Caki2 (cell line): ENCODE data around the gene HNRNPA0. TPM values are rescaled to one million over a fixed set of nuclear protein-coding genes. Genes with fewer than 3 reads are reported as not detected.
"Not testable (repeated sequence)": the region's sequence is repeated elsewhere in the genome, so short reads cannot be mapped to it uniquely, and the experiment has no call there.

Experiments
- DNase-seq: peaks from one replicate; pipeline ENCODE4 v3.0.0-alpha.2; 2015; ENCODE audit warnings: low read depth
- in situ Hi-C: cut with HindIII; loops from 2 replicates; pipeline ENCODE4 v1.10.0; 2016; ENCODE audit warnings: low sequenced_read_pairs, low pct_unique_long_range_greater_than_20kb, mixed read lengths
- total RNA-seq: library from RNA; depleted of rRNA; stranded (reverse); fragments of >200 nt; shearing (Covaris generic); gene quantifications from 2 replicates; pipeline ENCODE4 v1.2.3, GENCODE V29; 2014; ENCODE audit warnings: low replicate concordance; rRNA removed

HNRNPA0 gene
- 50.5 and 51.7 TPM in 2 replicates for total RNA-seq

DNA sequence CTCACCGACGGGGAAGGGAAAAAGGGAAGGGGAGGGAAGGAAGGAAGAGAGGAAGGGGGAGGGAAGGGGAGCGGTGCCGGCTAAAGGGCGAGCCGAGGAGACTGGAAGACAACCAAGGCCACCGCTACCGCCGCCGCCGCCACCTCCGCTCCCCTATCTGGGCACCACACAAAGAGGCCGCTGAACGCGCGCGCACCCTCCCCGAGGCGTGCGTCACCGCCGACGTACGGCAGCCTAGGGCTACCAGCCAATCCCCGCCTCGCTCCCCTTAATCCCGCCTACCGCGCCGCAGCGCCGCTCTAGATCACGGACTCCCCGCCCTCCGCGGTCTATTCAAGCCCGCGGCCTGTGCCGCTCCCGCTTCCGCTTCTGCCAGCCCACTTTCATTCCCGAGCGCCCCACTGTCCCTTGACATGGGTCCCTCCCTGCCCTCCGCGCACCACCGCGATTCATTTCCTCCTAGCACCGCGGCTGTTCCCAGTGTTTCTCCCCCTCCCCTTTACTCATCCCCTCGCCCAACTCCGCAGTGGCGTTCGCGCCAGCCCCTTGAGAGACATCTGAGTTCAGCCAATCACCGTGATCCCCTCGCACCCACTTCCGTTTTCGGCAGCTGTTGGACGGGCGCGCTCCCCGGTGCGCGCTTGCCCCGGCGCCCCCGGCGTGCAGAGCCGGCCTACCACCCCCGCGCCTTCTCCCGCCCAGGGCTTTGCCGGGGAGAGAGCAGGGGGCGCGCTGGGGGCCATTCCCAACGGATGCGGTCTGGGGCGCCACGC, at the start of gene HNRNPA0:
Gene HNRNPA0 (minus strand): TSS at position 176 of the 773 bp plus-strand sequence. CDS start 297 bp downstream, outside the sequence.
- in situ Hi-C loops, result no loop called here
- peak; percentile 93 for DNase-seq

DNA sequence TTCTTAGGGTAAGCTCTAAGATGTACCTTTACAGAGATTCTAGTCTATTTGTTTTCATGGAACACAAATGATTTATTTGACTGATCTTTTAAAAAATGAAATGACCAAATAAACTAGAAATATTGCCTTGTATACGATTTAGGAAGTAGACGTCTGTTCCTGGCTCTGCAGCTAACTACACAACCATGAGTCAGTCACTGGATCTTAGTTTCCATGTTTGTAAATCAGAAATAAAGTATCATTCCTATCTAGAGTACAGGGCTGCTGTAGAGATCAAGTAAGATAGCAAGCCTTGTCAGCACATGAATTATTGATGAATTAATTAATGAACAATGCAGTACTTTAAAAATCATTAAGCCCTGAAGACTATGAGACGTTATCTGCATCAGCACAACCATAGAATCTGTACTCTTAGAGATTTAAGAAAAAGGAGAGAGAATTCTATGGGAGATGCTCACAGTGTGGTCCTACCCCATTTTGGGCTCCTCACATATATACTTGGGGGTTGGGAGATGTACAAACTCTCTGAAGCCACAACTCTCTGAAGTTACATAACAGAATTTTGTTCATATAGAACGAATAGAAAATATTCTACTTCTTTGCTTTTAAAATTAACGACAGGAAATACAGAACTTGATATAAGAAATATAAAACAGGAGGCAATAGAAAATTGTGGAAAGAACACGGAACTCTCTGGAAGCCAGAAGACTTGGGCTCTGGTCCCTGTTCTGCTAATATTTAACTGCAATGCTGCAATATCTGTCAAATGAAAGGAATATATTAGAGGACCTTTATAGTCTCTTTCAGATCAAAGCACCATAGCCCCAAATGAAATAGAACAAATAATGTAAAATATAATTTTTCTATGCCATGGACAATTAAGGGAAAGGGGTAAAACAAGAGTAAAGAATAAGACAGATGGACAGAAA, 48.4 kb upstream of the HNRNPA0 start:
- in situ Hi-C loops, result no loop called here
- DNase-seq, result no peak

DNA sequence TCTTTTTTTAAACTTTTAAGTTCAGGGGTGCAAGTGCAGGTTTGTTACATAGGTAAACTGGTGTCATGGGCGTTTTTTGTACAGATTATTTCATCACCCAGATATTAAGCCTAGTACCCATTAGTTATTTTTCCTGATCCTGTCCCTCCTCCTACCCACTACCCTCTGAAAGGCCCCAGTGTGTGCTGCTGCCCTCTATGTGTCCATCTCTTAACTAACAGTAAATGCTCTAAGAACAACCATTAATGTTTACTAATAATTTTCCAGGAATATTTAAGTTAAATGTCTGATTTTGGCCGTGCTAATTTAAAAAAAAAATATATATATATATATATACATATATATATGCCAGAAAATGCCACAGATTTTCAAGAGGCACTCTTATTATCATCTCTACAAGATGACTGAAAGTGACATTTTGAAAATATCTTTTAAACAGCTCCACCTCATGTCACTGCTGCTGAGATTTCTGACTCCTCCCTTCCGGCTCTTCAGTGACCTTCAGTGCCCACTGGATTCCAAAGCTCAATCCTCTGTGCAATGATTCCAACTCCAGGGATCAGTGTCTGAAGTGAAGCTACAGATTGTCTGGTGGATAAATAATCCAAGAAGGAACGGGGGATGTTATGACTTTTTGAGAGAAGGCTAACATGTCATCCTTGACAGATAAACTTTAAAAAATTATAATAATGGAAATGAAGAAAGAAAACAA, 46.7 kb upstream of the HNRNPA0 start:
- in situ Hi-C loops, result no loop called here
- no peak for DNase-seq

DNA sequence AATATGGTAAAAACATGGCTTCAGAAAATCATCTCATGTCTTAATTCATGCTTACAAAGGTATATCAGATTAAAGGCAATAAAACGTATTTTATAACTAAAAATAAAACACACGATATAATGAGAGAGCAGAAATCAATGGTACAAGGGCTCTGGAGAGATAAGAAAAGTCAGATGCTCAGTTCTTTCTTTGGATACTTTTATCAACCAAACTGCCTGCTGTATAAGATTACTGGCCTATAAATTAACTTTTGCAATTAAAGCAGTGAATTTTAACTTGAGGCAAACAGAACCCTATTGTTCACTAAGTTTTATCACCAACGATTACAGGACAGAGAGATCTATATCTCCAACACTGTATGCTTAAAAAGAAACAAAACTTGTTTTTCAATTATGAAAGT, 42.1 kb upstream of the HNRNPA0 start:
- DNase-seq, result no peak
- in situ Hi-C loops, result no loop called here

DNA sequence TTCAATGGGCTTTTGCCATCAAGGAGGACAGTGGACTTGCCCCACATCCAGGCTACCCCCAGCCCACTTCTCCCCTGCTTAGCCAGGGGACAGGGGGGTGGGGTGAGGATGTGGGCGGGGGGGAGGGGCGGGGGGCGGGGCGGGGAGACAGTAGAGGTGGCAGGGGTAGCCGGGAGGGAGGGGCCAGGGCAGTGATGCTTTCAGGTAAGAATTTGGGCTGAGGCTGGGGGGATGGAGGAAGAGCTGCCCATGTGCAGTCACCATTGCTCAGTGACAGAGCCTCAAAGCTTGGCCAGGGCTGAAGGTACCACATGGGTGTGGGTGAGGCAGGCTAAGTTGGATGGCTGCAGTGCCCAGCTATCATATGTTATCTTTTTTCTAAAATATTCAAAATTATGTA, 40.7 kb upstream of the HNRNPA0 start:
- in situ Hi-C loops, result no loop called here
- DNase-seq, result no peak

DNA sequence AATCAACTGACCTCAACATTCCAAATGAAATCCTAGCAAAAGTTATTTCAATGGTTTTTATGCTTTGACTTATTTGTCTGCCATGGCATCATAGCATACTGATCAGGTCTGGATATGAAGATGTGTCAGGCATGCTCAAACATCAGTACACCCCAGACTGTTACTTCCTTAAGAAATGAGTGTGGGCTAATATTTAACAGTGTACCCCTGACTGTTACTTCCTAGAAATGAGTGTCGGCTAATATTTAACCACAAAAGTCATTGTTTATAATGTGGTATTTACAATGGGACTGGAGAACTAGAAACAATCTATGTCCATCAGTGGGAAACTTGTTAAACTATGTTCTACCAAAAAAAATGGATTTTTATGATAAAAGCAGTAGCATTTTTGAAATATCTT, 38.1 kb upstream of the HNRNPA0 start:
- in situ Hi-C loops, result no loop called here
- DNase-seq, result peak; percentile 46

DNA sequence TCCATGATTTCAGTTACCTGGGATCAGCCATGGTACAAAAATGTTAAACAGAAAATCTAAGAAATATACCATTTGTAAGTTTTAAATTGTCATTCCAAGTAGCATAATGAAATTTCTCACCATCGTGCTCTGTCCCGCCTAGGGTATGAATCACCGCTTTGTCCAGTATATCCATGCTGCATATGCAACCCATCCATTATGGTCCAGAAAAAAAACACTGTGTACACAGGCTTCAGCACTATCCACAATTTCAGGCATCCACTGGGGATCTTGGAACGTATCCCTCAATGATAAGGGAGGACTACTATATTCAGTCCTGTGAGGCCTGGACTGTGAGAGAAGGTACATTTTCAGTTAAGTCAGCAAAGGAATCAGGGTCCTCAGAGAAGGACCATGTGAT, 37.6 kb upstream of the HNRNPA0 start:
- DNase-seq, result no peak
- in situ Hi-C loops, result no loop called here

DNA sequence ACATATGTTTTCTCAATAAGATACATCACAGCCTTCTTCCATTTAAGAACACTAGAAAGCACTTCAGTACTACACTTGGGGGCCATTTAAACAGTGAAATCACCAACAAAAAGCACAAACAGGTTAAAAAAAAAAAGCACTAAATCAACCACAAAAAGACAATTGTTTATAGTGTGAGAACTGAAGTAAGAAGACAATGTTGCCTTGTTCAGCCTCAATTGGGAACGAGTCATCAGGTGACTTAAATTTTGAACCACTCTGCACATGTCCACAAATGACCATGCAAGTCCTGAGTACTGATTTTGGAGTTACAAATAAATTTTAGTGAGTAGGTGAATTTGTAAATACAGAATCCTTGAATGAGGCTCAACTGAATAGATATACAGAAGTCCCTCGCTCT, 37.2 kb upstream of the HNRNPA0 start:
- DNase-seq, result peak; percentile 1
- in situ Hi-C loops, result no loop called here

DNA sequence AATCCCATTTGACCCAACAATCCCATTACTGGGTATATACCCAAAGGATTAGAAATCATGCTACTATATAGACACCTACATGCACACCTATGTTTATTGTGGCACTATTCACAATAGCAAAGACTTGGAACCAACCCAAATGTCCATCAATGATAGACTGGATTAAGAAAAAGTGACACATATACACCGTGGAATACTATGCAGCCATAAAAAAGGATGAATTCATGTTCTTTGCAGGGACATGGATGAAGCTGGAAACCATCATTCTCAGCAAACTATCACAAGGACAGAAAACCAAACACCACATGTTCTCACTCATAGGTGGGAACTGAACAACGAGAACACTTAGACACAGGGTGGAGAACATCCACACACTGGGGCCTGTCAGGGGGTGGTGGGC, 34.4 kb upstream of the HNRNPA0 start:
- in situ Hi-C loops, DNase-seq: not testable (repeated sequence)

DNA sequence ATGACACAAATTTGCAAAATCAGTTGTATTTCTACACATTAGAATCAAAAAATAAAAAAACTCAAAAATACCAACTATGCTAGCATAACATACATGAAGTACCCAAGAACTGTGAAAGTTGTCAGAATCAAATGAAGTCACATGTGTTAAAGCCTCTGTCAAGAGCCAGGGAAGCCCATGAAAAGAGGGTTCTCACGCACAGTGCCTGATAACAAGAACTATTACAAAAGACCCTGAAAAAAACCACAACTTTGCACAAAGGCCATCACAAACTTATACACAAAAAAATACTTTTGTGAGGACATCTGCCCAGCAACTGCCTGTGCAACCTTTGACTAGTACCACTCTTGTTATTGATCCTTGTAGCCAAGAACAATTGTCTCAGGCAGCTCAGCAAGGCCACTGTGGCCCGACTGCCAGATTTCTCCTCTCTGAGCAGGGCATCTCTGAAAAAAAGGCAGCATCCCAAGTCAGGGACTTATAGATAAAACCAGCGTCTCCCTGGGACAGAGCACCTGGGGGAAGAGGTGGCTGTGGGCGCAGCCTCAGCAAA, 28.9 kb upstream of the HNRNPA0 start:
- in situ Hi-C loops, result no loop called here
- DNase-seq, result no peak

DNA sequence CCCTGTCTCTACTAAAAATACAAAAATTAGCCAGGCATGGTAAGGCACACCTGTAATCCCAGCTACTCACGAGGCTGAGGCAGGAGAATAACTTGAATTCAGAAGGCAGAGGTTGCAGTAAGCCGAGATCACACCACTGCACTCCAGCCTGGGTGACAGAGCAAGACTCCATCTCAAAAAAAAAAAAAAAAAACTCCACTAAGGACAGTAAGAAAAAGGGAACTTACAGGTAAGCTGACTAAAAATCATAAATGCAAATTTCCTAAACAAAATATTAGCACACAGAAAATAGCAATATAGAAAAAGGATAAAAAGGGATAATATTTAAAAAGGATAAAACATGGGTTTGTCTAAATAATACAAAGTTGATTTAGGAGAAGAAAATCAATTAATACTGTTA, 27.9 kb upstream of the HNRNPA0 start:
- in situ Hi-C loops, result no loop called here
- DNase-seq, result no peak

DNA sequence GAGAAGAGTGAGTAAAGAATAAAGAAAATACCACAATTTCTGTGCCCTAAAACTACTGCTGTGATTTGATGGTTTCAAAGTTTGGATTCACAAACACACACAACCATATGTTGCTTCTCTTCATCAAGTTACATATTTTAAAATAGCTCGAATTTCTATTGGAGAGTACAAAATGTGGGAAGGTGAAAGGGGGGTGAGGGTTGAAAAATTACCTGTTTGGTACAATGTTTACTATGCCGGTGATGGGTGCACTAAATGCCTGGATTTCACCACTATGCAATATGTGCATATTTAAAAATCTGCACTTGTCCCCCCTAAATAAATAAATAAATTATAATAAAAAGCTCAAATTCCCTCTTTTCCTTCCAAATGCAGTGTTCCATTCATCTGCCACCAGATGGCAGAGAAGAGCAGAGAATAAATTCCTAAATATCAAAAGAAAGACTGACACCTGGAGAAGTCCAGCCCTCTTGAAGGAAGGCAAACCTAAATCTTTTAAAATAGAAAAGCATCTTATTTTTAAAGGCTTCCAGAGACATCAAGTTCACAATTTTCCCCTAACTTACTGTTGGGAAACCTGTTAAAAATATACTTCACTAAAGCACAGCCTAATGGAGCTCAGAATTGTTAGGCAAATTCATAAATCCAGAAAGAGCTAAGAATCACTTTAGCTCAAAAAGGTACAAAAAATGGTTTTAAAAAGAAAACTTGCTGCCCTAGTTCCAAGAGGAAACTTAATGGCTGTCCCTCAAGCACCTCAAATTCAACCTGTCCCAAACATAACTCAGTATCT, 24.8 kb upstream of the HNRNPA0 start:
- in situ Hi-C loops, result no loop called here
- DNase-seq, result peak; percentile 7

DNA sequence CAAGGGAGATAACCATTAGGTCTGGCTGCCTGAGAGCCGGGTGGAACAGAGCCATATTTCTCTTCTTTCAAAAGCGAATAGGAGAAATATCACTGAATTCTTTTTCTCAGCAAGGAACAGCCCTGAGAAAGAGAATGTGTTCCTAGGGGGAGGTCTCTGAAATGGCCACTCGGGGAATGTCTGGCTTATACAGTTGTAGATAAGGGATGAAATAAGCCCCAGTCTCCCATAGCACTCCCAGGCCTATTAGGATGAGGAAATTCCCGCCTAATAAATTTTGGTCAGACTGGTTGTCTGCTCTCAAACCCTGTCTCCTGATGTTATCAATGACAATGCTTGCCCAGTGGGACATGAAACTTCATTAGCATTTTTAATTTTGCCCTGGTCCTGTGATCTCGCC, 13.8 kb upstream of the HNRNPA0 start:
- in situ Hi-C loops, DNase-seq: not testable (repeated sequence)

DNA sequence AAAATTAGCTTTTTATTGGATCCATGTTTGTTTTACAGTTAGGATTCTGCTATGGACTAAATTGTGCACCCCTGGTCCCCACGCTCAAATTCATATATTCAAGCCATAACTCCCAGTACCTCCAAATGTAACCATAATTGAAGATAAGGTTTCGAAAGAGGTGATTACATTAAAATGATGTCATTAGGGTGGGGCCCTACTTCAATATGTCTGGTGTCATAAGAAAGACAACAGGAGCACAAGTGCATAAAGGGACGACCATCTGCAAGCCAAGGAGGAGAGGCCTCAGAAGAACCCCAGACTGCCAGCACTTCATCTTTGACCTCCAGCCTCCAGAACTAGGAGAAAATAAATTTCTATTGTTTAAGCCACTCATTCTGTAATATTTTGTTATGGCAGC, 7.4 kb upstream of the HNRNPA0 start:
- DNase-seq, result no peak
- in situ Hi-C loops, result no loop called here

DNA sequence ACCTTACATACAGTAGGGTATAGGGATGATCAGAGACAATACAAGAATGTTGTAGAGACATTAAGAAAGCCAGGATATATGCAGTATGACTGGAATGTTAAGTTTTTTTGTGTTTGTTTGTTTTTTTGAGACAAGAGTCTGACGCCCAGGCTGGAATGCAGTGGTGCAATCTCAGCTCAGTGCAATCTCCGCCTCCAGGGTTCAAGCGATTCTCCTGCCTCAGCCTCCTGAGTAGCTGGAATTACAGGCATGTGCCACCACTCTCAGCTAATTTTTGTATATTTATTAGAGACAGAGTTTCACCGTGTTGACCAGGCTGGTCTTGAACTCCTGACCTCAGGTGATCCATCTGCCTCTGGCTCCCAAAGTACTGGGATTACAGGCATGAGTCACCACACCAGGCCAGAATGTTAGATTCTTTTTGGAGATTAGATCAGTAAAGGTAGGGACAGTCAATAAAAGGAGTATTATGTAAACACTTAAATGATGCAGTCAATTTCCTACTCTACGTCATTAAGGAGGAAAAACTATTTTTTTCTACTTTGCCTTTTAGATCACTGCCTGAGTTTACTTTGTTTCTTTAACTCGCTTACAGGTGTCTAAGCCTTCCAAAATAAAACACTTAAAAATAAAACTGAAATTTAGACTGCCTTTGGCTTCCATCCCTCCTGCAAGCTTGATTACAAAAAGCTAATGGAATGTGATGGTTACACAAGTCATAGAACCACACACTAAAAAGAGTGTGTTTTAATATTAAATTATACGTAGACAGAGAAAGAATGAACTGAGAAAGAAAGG, 6.8 kb upstream of the HNRNPA0 start:
- in situ Hi-C loops, result no loop called here
- DNase-seq, result no peak

DNA sequence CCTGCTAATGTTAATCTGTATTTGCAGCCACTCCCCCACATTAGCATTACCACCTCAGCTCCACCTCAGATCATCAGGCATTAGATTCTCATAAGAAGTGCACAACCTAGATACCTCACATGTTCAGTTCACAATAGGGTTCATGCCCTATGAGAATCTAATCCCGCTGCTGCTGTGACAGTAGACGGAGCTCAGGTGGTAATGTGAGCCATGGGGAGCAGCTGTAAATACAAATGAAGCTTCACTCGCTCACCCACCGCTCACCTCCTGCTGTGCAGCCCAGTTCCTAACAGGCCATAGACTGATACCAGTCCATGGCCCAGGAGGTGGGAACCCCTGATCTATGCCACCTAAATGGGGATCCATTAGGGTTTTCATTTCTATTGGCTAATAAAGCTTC, 6.1 kb upstream of the HNRNPA0 start:
- in situ Hi-C loops, result no loop called here

DNA sequence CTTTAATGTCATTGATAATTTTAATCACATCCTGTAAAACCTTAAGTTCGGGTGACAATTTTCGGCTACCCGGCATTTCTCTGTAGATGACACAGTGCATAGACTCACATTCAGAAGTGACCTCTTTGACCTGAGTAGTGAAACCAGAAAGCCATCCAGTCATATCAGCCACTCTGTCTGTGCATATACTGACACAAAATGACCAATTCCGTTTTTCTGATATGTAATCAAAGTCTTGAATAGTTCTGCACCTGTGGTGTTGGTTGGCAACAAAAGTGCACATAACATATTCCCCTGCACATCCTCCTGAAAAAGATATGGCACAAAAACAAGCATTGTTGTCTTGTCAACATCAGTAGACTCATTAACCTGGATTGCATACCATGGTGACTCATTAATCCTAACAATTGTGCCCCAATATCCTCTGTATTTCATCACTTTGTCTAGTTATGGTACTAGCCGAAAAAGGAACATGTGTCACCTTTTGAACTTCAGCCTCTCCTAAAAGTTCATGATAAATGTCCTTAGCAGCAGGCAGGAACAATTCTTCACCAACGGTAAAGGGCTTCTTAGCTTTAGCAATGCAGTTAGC, 4.6 kb upstream of the HNRNPA0 start:
- no peak for DNase-seq
- in situ Hi-C loops, result no loop called here

More for the DNA sequence above, 6.1 kb upstream of the HNRNPA0 start:
- no peak for DNase-seq
